Chondrocyte (in vitro differentiated cells): ENCODE measurements around the gene WDR7. TPM values are rescaled to one million over a fixed set of nuclear protein-coding genes. Genes with fewer than 3 reads are reported as not detected.

Experiments used
- DNase-seq: peaks from one replicate; pipeline ENCODE4 v3.0.0; 2021; ENCODE audit warnings: mixed read lengths, low spot score
- H3K27ac Mint-ChIP-seq: one replicate; pipeline ENCODE4 v1.8.0; 2021; ENCODE audit warnings: mild to moderate bottlenecking, moderate library complexity, mixed read lengths; ENCODE audit not compliant: unreplicated experiment
- H3K27me3 Mint-ChIP-seq: 2 replicates; pipeline ENCODE4 v1.8.0; 2021; ENCODE audit warnings: low read depth, mixed read lengths
- H3K36me3 Mint-ChIP-seq: 2 replicates; pipeline ENCODE4 v1.8.0; 2021; ENCODE audit warnings: low read depth, mixed read lengths
- H3K4me1 Mint-ChIP-seq: 2 replicates; pipeline ENCODE4 v1.8.0; 2021; ENCODE audit warnings: low read depth, mild to moderate bottlenecking, mixed read lengths
- H3K4me3 Mint-ChIP-seq: one replicate; pipeline ENCODE4 v1.8.0; 2021; ENCODE audit warnings: mild to moderate bottlenecking, moderate library complexity, mixed read lengths; ENCODE audit not compliant: unreplicated experiment
- H3K9me3 Mint-ChIP-seq: 2 replicates; pipeline ENCODE4 v1.8.0; 2021; ENCODE audit warnings: low read depth, mixed read lengths
- CTCF ChIP-seq: fragments of 200-600 bp; sonication (generic); IDR thresholded peaks from 2 replicates; pipeline ENCODE4 v1.5.0; 2021; ENCODE audit warnings: antibody characterized with exemption, mild to moderate bottlenecking, moderate library complexity
- total RNA-seq: library from RNA; stranded (reverse); gene quantifications from 3 replicates; pipeline ENCODE4 v1.2.1, GENCODE V29; 2021

WDR7 gene
- total RNA-seq, 1 donor from 2014 or later = 14.9 TPM

- DNase-seq = no peak
- Mint-ChIP-seq H3K4me1 (no peaks in the 10 kb centered on the region), H3K4me3 (no peak overlapping the region), H3K27me3 (no peaks in the 10 kb centered on the region), H3K27ac (no peak overlapping the region), H3K36me3 (peaks cover 8% of the 10 kb centered on the region), H3K9me3 (peaks cover 7% of the 10 kb centered on the region)
- no peak for TF ChIP-seq CTCF
Observed at GRCh38 chr18:56678836-56679565, 27.8 kb downstream of the WDR7 start.

- no peak overlapping the region for H3K27ac Mint-ChIP-seq
- no peak for TF ChIP-seq CTCF
Observed at GRCh38 chr18:56684277-56684676, 33.1 kb downstream of the WDR7 start.

GRCh38 chr18:56691530-56691929, 40.4 kb downstream of the WDR7 start:
- no peak for DNase-seq
- Mint-ChIP-seq H3K9me3 (no peaks in the 10 kb centered on the region), H3K36me3 (peaks cover 4% of the 10 kb centered on the region), H3K27me3 (no peaks in the 10 kb centered on the region), H3K4me1 (no peaks in the 10 kb centered on the region), H3K4me3 (no peak overlapping the region), H3K27ac (no peak overlapping the region)
- no peak for TF ChIP-seq CTCF

More at GRCh38 chr18:56684277-56684676, 33.1 kb downstream of the WDR7 start:
- no peak for DNase-seq
- Mint-ChIP-seq H3K4me3 (no peak overlapping the region), H3K36me3 (peaks cover 5% of the 10 kb centered on the region), H3K4me1 (no peaks in the 10 kb centered on the region), H3K9me3 (no peaks in the 10 kb centered on the region), H3K27me3 (no peaks in the 10 kb centered on the region)

GRCh38 chr18:56696966-56697365, 45.8 kb downstream of the WDR7 start:
- no peak overlapping the region for H3K4me3 Mint-ChIP-seq
- H3K36me3 Mint-ChIP-seq = peaks cover 4% of the 10 kb centered on the region
- H3K9me3 Mint-ChIP-seq = no peaks in the 10 kb centered on the region
- DNase-seq = no peak
- H3K27me3 Mint-ChIP-seq = no peaks in the 10 kb centered on the region
- no peak for TF ChIP-seq CTCF
- no peak overlapping the region for H3K27ac Mint-ChIP-seq
- no peaks in the 10 kb centered on the region for H3K4me1 Mint-ChIP-seq

DNA sequence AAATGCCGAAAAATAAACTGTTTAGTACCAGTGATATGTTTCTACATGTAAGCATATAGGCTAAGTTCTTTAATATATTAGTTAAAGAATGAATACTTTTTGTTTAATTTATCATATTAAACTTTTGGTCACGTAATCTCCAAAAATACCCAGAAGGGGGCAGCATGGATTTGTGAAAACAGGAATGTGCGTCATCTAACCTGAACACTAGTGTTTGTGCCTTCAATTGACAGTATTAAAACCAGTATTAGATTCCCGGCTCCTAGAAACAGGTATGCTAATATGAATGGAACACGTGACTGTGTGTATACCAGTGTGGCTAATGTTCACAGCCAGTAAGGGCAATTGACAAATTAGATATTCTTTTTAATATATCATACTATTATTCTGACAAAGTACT, 51.8 kb downstream of the WDR7 start:
- Mint-ChIP-seq H3K36me3 (peaks cover 2% of the 10 kb centered on the region), H3K4me1 (no peaks in the 10 kb centered on the region), H3K4me3 (no peak overlapping the region), H3K9me3 (no peaks in the 10 kb centered on the region), H3K27ac (no peak overlapping the region), H3K27me3 (no peaks in the 10 kb centered on the region)
- DNase-seq = no peak
- TF ChIP-seq CTCF = peak; percentile 86
